ENCODE results near the gene SAYSD1.

Gene SAYSD1

GRCh38 chr6:39107641-39108040 lies 7.3 kb downstream of the SAYSD1 start:
- Histone ChIP-seq H3K4me1 (ENCODE audit: control insufficient read depth, insufficient read depth, low read length) (peaks cover 2% of the 10 kb centered on the region), H3K27me3 (replicated peaks; ENCODE audit: control insufficient read depth, insufficient read depth, low read length) (no peaks in the 10 kb centered on the region), H3K9me3 (ENCODE audit: control insufficient read depth, low read length) (no peaks in the 10 kb centered on the region), H3K4me3 (ENCODE audit: low read length) (no peak overlapping the region), H3K36me3 (ENCODE audit: control insufficient read depth, insufficient read depth, low read length, severe bottlenecking) (peaks cover 35% of the 10 kb centered on the region), H3K9ac (ENCODE audit: low read length) (no peak overlapping the region)
- no peak for DNase-seq (ENCODE audit: low read depth)

GRCh38 chr6:39107034-39107433 lies 8.0 kb downstream of the SAYSD1 start:
- H3K4me1 ChIP-seq (ENCODE audit: control insufficient read depth, insufficient read depth, low read length) = peaks cover 8% of the 10 kb centered on the region
- H3K9me3 ChIP-seq (ENCODE audit: control insufficient read depth, low read length) = no peaks in the 10 kb centered on the region
- H3K9ac ChIP-seq (ENCODE audit: low read length) = no peak overlapping the region
- no peaks in the 10 kb centered on the region for H3K27me3 ChIP-seq (replicated peaks; ENCODE audit: control insufficient read depth, insufficient read depth, low read length)
- peaks cover 35% of the 10 kb centered on the region for H3K36me3 ChIP-seq (ENCODE audit: control insufficient read depth, insufficient read depth, low read length, severe bottlenecking)
- H3K4me3 ChIP-seq (ENCODE audit: low read length) = no peak overlapping the region
- DNase-seq (ENCODE audit: low read depth) = no peak

GRCh38 chr6:39104528-39104927 lies 10.5 kb downstream of the SAYSD1 start:
- no peak overlapping the region for H3K9ac ChIP-seq (ENCODE audit: low read length)
- H3K36me3 ChIP-seq (ENCODE audit: control insufficient read depth, insufficient read depth, low read length, severe bottlenecking) = peaks cover 23% of the 10 kb centered on the region
- no peak for DNase-seq (ENCODE audit: low read depth)
- H3K9me3 ChIP-seq (ENCODE audit: control insufficient read depth, low read length) = no peaks in the 10 kb centered on the region
- H3K4me3 ChIP-seq (ENCODE audit: low read length) = no peak overlapping the region
- peaks cover 15% of the 10 kb centered on the region for H3K4me1 ChIP-seq (ENCODE audit: control insufficient read depth, insufficient read depth, low read length)
- no peaks in the 10 kb centered on the region for H3K27me3 ChIP-seq (replicated peaks; ENCODE audit: control insufficient read depth, insufficient read depth, low read length)

GRCh38 chr6:39102821-39103136 lies 12.2 kb downstream of the SAYSD1 start:
- Histone ChIP-seq H3K9me3 (ENCODE audit: control insufficient read depth, low read length) (no peaks in the 10 kb centered on the region), H3K4me1 (ENCODE audit: control insufficient read depth, insufficient read depth, low read length) (peaks cover 15% of the 10 kb centered on the region), H3K27me3 (replicated peaks; ENCODE audit: control insufficient read depth, insufficient read depth, low read length) (no peaks in the 10 kb centered on the region), H3K36me3 (ENCODE audit: control insufficient read depth, insufficient read depth, low read length, severe bottlenecking) (peaks cover 11% of the 10 kb centered on the region), H3K4me3 (ENCODE audit: low read length) (no peak overlapping the region), H3K9ac (ENCODE audit: low read length) (no peak overlapping the region)
- no peak for DNase-seq (ENCODE audit: low read depth)

GRCh38 chr6:39102071-39102820 lies 12.7 kb downstream of the SAYSD1 start:
- Histone ChIP-seq H3K36me3 (ENCODE audit: control insufficient read depth, insufficient read depth, low read length, severe bottlenecking) (peaks cover 11% of the 10 kb centered on the region), H3K9ac (ENCODE audit: low read length) (no peak overlapping the region), H3K4me1 (ENCODE audit: control insufficient read depth, insufficient read depth, low read length) (peaks cover 15% of the 10 kb centered on the region), H3K4me3 (ENCODE audit: low read length) (peak overlapping the region; percentile 14), H3K9me3 (ENCODE audit: control insufficient read depth, low read length) (no peaks in the 10 kb centered on the region), H3K27me3 (replicated peaks; ENCODE audit: control insufficient read depth, insufficient read depth, low read length) (no peaks in the 10 kb centered on the region)
- DNase-seq (ENCODE audit: low read depth) = peak; percentile 78

- H3K4me1 ChIP-seq (ENCODE audit: control insufficient read depth, insufficient read depth, low read length) = peaks cover 15% of the 10 kb centered on the region
- no peak for DNase-seq (ENCODE audit: low read depth)
- peaks cover 9% of the 10 kb centered on the region for H3K36me3 ChIP-seq (ENCODE audit: control insufficient read depth, insufficient read depth, low read length, severe bottlenecking)
- no peak overlapping the region for H3K9ac ChIP-seq (ENCODE audit: low read length)
- H3K9me3 ChIP-seq (ENCODE audit: control insufficient read depth, low read length) = no peaks in the 10 kb centered on the region
- H3K27me3 ChIP-seq (replicated peaks; ENCODE audit: control insufficient read depth, insufficient read depth, low read length) = no peaks in the 10 kb centered on the region
- no peak overlapping the region for H3K4me3 ChIP-seq (ENCODE audit: low read length)
Observed at GRCh38 chr6:39100358-39100757, 14.6 kb downstream of the SAYSD1 start.

- H3K4me3 ChIP-seq (ENCODE audit: low read length) = no peak overlapping the region
- peaks cover 3% of the 10 kb centered on the region for H3K4me1 ChIP-seq (ENCODE audit: control insufficient read depth, insufficient read depth, low read length)
- DNase-seq (ENCODE audit: low read depth) = no peak
- H3K27me3 ChIP-seq (replicated peaks; ENCODE audit: control insufficient read depth, insufficient read depth, low read length) = peaks cover under 1% of the 10 kb centered on the region
- no peaks in the 10 kb centered on the region for H3K9me3 ChIP-seq (ENCODE audit: control insufficient read depth, low read length)
- no peak overlapping the region for H3K9ac ChIP-seq (ENCODE audit: low read length)
- H3K36me3 ChIP-seq (ENCODE audit: control insufficient read depth, insufficient read depth, low read length, severe bottlenecking) = no peaks in the 10 kb centered on the region
Observed at GRCh38 chr6:39095578-39095977, 19.4 kb downstream of the SAYSD1 start.

GRCh38 chr6:39093149-39093708 lies 21.8 kb downstream of the SAYSD1 start:
- no peaks in the 10 kb centered on the region for H3K9me3 ChIP-seq (ENCODE audit: control insufficient read depth, low read length)
- no peak for DNase-seq (ENCODE audit: low read depth)
- no peak overlapping the region for H3K4me3 ChIP-seq (ENCODE audit: low read length)
- H3K27me3 ChIP-seq (replicated peaks; ENCODE audit: control insufficient read depth, insufficient read depth, low read length) = peaks cover 5% of the 10 kb centered on the region
- H3K9ac ChIP-seq (ENCODE audit: low read length) = no peak overlapping the region
- peaks cover 3% of the 10 kb centered on the region for H3K4me1 ChIP-seq (ENCODE audit: control insufficient read depth, insufficient read depth, low read length)
- no peaks in the 10 kb centered on the region for H3K36me3 ChIP-seq (ENCODE audit: control insufficient read depth, insufficient read depth, low read length, severe bottlenecking)

- no peaks in the 10 kb centered on the region for H3K36me3 ChIP-seq (ENCODE audit: control insufficient read depth, insufficient read depth, low read length, severe bottlenecking)
- peaks cover 11% of the 10 kb centered on the region for H3K27me3 ChIP-seq (replicated peaks; ENCODE audit: control insufficient read depth, insufficient read depth, low read length)
- DNase-seq (ENCODE audit: low read depth) = no peak
- H3K9me3 ChIP-seq (ENCODE audit: control insufficient read depth, low read length) = no peaks in the 10 kb centered on the region
- no peak overlapping the region for H3K4me3 ChIP-seq (ENCODE audit: low read length)
- H3K9ac ChIP-seq (ENCODE audit: low read length) = no peak overlapping the region
- H3K4me1 ChIP-seq (ENCODE audit: control insufficient read depth, insufficient read depth, low read length) = peaks cover 3% of the 10 kb centered on the region
Observed at GRCh38 chr6:39092124-39092523, 22.9 kb downstream of the SAYSD1 start.

- Histone ChIP-seq H3K4me3 (ENCODE audit: low read length) (no peak overlapping the region), H3K27me3 (replicated peaks; ENCODE audit: control insufficient read depth, insufficient read depth, low read length) (peaks cover 18% of the 10 kb centered on the region), H3K9me3 (ENCODE audit: control insufficient read depth, low read length) (no peaks in the 10 kb centered on the region), H3K9ac (ENCODE audit: low read length) (no peak overlapping the region), H3K4me1 (ENCODE audit: control insufficient read depth, insufficient read depth, low read length) (peaks cover 3% of the 10 kb centered on the region), H3K36me3 (ENCODE audit: control insufficient read depth, insufficient read depth, low read length, severe bottlenecking) (no peaks in the 10 kb centered on the region)
- no peak for DNase-seq (ENCODE audit: low read depth)
Observed at GRCh38 chr6:39091220-39091619, 23.8 kb downstream of the SAYSD1 start.

- Histone ChIP-seq H3K9ac (ENCODE audit: low read length) (no peak overlapping the region), H3K36me3 (ENCODE audit: control insufficient read depth, insufficient read depth, low read length, severe bottlenecking) (no peaks in the 10 kb centered on the region), H3K27me3 (replicated peaks; ENCODE audit: control insufficient read depth, insufficient read depth, low read length) (peaks cover 27% of the 10 kb centered on the region), H3K9me3 (ENCODE audit: control insufficient read depth, low read length) (no peaks in the 10 kb centered on the region), H3K4me3 (ENCODE audit: low read length) (no peak overlapping the region), H3K4me1 (ENCODE audit: control insufficient read depth, insufficient read depth, low read length) (peaks cover 3% of the 10 kb centered on the region)
- no peak for DNase-seq (ENCODE audit: low read depth)
Observed at GRCh38 chr6:39090036-39090435, 24.9 kb downstream of the SAYSD1 start.

- Histone ChIP-seq H3K27me3 (replicated peaks; ENCODE audit: control insufficient read depth, insufficient read depth, low read length) (peaks cover 43% of the 10 kb centered on the region), H3K4me3 (ENCODE audit: low read length) (no peak overlapping the region), H3K4me1 (ENCODE audit: control insufficient read depth, insufficient read depth, low read length) (no peaks in the 10 kb centered on the region), H3K9ac (ENCODE audit: low read length) (no peak overlapping the region), H3K36me3 (ENCODE audit: control insufficient read depth, insufficient read depth, low read length, severe bottlenecking) (no peaks in the 10 kb centered on the region), H3K9me3 (ENCODE audit: control insufficient read depth, low read length) (no peaks in the 10 kb centered on the region)
- DNase-seq (ENCODE audit: low read depth) = peak; percentile 75
Observed at GRCh38 chr6:39088331-39088730, 26.7 kb downstream of the SAYSD1 start.

Data from adipocyte (in vitro differentiated cells).